B cell (primary cell): ENCODE measurements around the gene METTL3. TPM values are rescaled to one million over a fixed set of nuclear protein-coding genes. Genes with fewer than 3 reads are reported as not detected.

Experiments used
- ATAC-seq: fragments of 200-7000 bp; cut with Tn5 transposase; one replicate; pipeline ENCODE4 v1.10.0; 2021; ENCODE audit warnings: low read depth, mild to moderate bottlenecking, moderate number of reproducible peaks, moderate library complexity
- CTCF ChIA-PET: fragments of 350-600 bp; sonication (Branson Sonifier 250); formaldehyde crosslinking; loops from one replicate; lab custom pipeline; 2021; ENCODE audit warnings: antibody characterized with exemption, inconsistent platforms; lab: Charles Lee
- POLR2A ChIA-PET: fragments of 350-600 bp; sonication (Branson Sonifier 250); formaldehyde crosslinking; loops from one replicate; lab custom pipeline; 2021; ENCODE audit warnings: antibody characterized with exemption; lab: Charles Lee
- DNase-seq: peaks from one replicate; pipeline ENCODE4 v3.0.0; 2013
- H2AFZ ChIP-seq: 2 replicates; pipeline ENCODE4 v1.6.1; 2012; ENCODE audit warnings: mild to moderate bottlenecking, low read depth, low read length; ENCODE audit not compliant: insufficient read depth, poor library complexity, severe bottlenecking
- H3K27ac ChIP-seq, 2 donors: 1 replicate in 1 of 2; 2 replicates in 1 of 2; pipeline ENCODE4 v1.5.1; 2012 to 2013; ENCODE audit warnings: low read length in 2 of 2, mild to moderate bottlenecking in 2 of 2, moderate library complexity in 1 of 2
- H3K27me3 ChIP-seq, 4 experiments: fragments of 200-600 bp in 1 of 4; sonication (generic) in 1 of 4; replicated peaks in 1 of 4; 1 replicate in 2 of 4; 2 replicates in 2 of 4; pipeline versions ENCODE4 v1.6.1 to v1.7.0; 2013 to 2016; ENCODE audit warnings: low read length in 3 of 4, mild to moderate bottlenecking in 2 of 4, mixed read lengths in 1 of 4, moderate library complexity in 1 of 4; ENCODE audit not compliant: insufficient read depth in 4 of 4, control insufficient read depth in 3 of 4; ENCODE audit errors: control extremely low read depth in 1 of 4
- H3K36me3 ChIP-seq, 2 experiments: replicated peaks in 1 of 2; 1 replicate in 1 of 2; 2 replicates in 1 of 2; pipeline versions ENCODE4 v1.6.1 to v1.7.1; 2013; ENCODE audit warnings: low read length in 1 of 2; ENCODE audit not compliant: insufficient read depth in 2 of 2, control insufficient read depth in 1 of 2; ENCODE audit errors: control extremely low read depth in 1 of 2, extremely low read depth in 1 of 2
- H3K4me1 ChIP-seq, 2 donors: fragments of 200-600 bp in 1 of 2; sonication (generic) in 1 of 2; 1 replicate in 1 of 2; 2 replicates in 1 of 2; pipeline versions ENCODE4 v1.5.1 to v1.6.1; 2013 to 2017; ENCODE audit warnings: low read length in 2 of 2; ENCODE audit not compliant: control insufficient read depth in 2 of 2, insufficient read depth in 2 of 2
- H3K4me2 ChIP-seq: replicated peaks from 2 replicates; pipeline ENCODE3; 2012; ENCODE audit warnings: mild to moderate bottlenecking, low read depth, low read length; ENCODE audit not compliant: poor library complexity, severe bottlenecking
- H3K4me3 ChIP-seq, 5 experiments: fragments of 200-600 bp in 1 of 5; sonication (generic) in 1 of 5; 1 replicate in 3 of 5; 2 replicates in 2 of 5; pipeline versions ENCODE4 v1.5.1 to v1.7.0; 2011 to 2016; ENCODE audit warnings: low read length in 4 of 5, mild to moderate bottlenecking in 4 of 5, low read depth in 2 of 5, control low read depth in 1 of 5, moderate library complexity in 1 of 5; ENCODE audit not compliant: insufficient read depth in 1 of 5; ENCODE audit errors: control extremely low read depth in 1 of 5, extremely low read depth in 1 of 5
- H3K79me2 ChIP-seq: fragments of 200-600 bp; sonication (generic); one replicate; pipeline ENCODE4 v1.6.0; 2016; ENCODE audit warnings: low read length; ENCODE audit not compliant: control insufficient read depth, insufficient read depth
- H3K9ac ChIP-seq: fragments of 200-600 bp; sonication (generic); 2 replicates; pipeline ENCODE4 v1.6.1; 2017; ENCODE audit warnings: mild to moderate bottlenecking, low read length, moderate library complexity
- H3K9me3 ChIP-seq, 3 donors: one replicate each; pipeline versions ENCODE4 v1.6.1 to v1.7.1; 2013; ENCODE audit warnings: low read length in 2 of 3; ENCODE audit not compliant: control insufficient read depth in 2 of 3, insufficient read depth in 1 of 3; ENCODE audit errors: control extremely low read depth in 1 of 3
- H4K20me1 ChIP-seq: 2 replicates; pipeline ENCODE4 v1.6.0; 2012; ENCODE audit warnings: mild to moderate bottlenecking, low read length; ENCODE audit not compliant: insufficient read depth, control insufficient read depth, poor library complexity, severe bottlenecking
- H3K27ac Mint-ChIP-seq: one replicate; pipeline ENCODE4 v1.8.0; 2021; ENCODE audit warnings: mixed read lengths
- H3K27me3 Mint-ChIP-seq: one replicate; pipeline ENCODE4 v1.8.0; 2021; ENCODE audit warnings: mixed read lengths
- H3K4me1 Mint-ChIP-seq: one replicate; pipeline ENCODE4 v1.8.0; 2021; ENCODE audit warnings: mixed read lengths
- H3K4me3 Mint-ChIP-seq: one replicate; pipeline ENCODE4 v1.8.0; 2021; ENCODE audit warnings: mixed read lengths
- H3K9me3 Mint-ChIP-seq: one replicate; pipeline ENCODE4 v1.8.0; 2022; ENCODE audit warnings: mixed read lengths; ENCODE audit not compliant: insufficient read depth
- EZH2 ChIP-seq: IDR thresholded peaks from 2 replicates; pipeline ENCODE4 v1.6.1; 2012; ENCODE audit warnings: borderline replicate concordance, low read depth, mild to moderate bottlenecking, moderate library complexity, low read length; ENCODE audit not compliant: insufficient read depth, poor library complexity, severe bottlenecking
- WGBS: methylation state at CpG from one replicate; pipeline ENCODE4 v1.1.5; 2013; ENCODE audit warnings: missing lambda C conversion rate; ENCODE audit not compliant: insufficient coverage; 5-methylcytosine and 5-hydroxymethylcytosine counted together
- intact Hi-C: fragments of 100-400 bp; cut with micrococcal nuclease; formaldehyde crosslinking; loops from one replicate; pipeline ENCODE4 v1.10.0; 2022
- polyA plus RNA-seq: library from polyadenylated mRNA; depleted of rRNA; stranded (reverse); fragments of >200 nt; gene quantifications from 2 replicates; pipeline ENCODE4 v1.2.3, GENCODE V29; 2012
- total RNA-seq, 2 donors: library from RNA; stranded (reverse); fragments of 120-200 nt in 1 of 2; gene quantifications; 1 replicate in 1 of 2; 2 replicates in 1 of 2; pipeline versions ENCODE4 v1.2.3 to v1.2.4, GENCODE V29; 2013 to 2022
- TF ChIP-seq, protein P1 (sequence below): fragments of 200-600 bp; IDR thresholded peaks from one replicate; pipeline ENCODE4 v1.8.0; 2022; ENCODE audit warnings: antibody characterized with exemption, mild to moderate bottlenecking

METTL3 gene
- total and polyA plus RNA-seq, 2 donors (not counting 1 experiment from before 2014, with no cell fraction given), result 118 to 161 TPM

GRCh38 chr14:21476523-21476924 lies 34.6 kb downstream of the METTL3 start:
- DNase-seq, result no peak
- TF ChIP-seq, protein P1, sequence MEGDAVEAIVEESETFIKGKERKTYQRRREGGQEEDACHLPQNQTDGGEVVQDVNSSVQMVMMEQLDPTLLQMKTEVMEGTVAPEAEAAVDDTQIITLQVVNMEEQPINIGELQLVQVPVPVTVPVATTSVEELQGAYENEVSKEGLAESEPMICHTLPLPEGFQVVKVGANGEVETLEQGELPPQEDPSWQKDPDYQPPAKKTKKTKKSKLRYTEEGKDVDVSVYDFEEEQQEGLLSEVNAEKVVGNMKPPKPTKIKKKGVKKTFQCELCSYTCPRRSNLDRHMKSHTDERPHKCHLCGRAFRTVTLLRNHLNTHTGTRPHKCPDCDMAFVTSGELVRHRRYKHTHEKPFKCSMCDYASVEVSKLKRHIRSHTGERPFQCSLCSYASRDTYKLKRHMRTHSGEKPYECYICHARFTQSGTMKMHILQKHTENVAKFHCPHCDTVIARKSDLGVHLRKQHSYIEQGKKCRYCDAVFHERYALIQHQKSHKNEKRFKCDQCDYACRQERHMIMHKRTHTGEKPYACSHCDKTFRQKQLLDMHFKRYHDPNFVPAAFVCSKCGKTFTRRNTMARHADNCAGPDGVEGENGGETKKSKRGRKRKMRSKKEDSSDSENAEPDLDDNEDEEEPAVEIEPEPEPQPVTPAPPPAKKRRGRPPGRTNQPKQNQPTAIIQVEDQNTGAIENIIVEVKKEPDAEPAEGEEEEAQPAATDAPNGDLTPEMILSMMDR, result no peak
- TF ChIP-seq EZH2, result no peak
- H3K4me3 ChIP-seq, result peak overlapping the region; percentile 66 to 99 (median 81)

More at GRCh38 chr14:21476523-21476924, 34.6 kb downstream of the METTL3 start:
- H3K27me3 Mint-ChIP-seq, result no peaks in the 10 kb centered on the region
- Histone ChIP-seq H3K36me3 (peaks cover 0 to 3% of the 10 kb centered on the region in 2 experiments), H3K9ac (peak overlapping the region; percentile 92), H4K20me1 (no peaks in the 10 kb centered on the region), H2AFZ (peak overlapping the region; percentile 93), H3K27me3 (no peaks in the 10 kb centered on the region), H3K4me1 (peaks cover 15 to 21% of the 10 kb centered on the region in 2 donors), H3K79me2 (peaks cover 48% of the 10 kb centered on the region), H3K27ac (peak overlapping the region; percentile 43 to 94), H3K4me2 (peak overlapping the region; percentile 96), H3K9me3 (no peaks in the 10 kb centered on the region)
- peak overlapping the region; percentile 94 for H3K27ac Mint-ChIP-seq
- intact Hi-C loops, result loop anchor here (2.0 kb wide), 1 partner anchor 80 kb away; no protein-coding TSS in a partner anchor
- ChIA-PET CTCF (interaction anchor here (1.0 to 3.5 kb wide), 10 partner anchors 10 to 80 kb away, joined by 3 to 25 read pairs (median 6); partner anchors contain the start of genes CHD8 and METTL3), POLR2A (interaction anchor here (0.7 to 2.8 kb wide), 6 partner anchors 21 to 1410 kb away, joined by 3 to 21 read pairs (median 6); partner anchors contain the start of genes CHD8, METTL3 and SALL2)
- peaks cover 33% of the 10 kb centered on the region for H3K4me1 Mint-ChIP-seq
- ATAC-seq, result peak; percentile 53
- under 1% methylated on average over 23 of the region's 27 CpGs for WGBS
- H3K9me3 Mint-ChIP-seq, result no peaks in the 10 kb centered on the region
- H3K4me3 Mint-ChIP-seq, result peak overlapping the region; percentile 98
